Psoas muscle (tissue), 8 donors: ENCODE measurements around the gene NASP. TPM values are rescaled to one million over a fixed set of nuclear protein-coding genes. Genes with fewer than 3 reads are reported as not detected.

Source experiments
- ATAC-seq, 4 donors: fragments of 200-7000 bp; cut with Tn5 transposase; one replicate each; pipeline ENCODE4 v1.9.1; 2020; ENCODE audit warnings: moderate library complexity in 3 of 4, mild to moderate bottlenecking in 2 of 4
- DNase-seq, 2 donors: peaks; one replicate each; pipeline ENCODE4 v3.0.0-alpha.2; 2020
- H3K27ac ChIP-seq: fragments of 200-600 bp; one replicate; pipeline ENCODE4 v1.8.0; 2022
- H3K27me3 ChIP-seq, 3 donors: fragments of 200-600 bp in 1 of 3; one replicate each; pipeline versions ENCODE4 v1.6.1 to v1.8.0; 2013 to 2022; ENCODE audit warnings: low read length in 2 of 3, mild to moderate bottlenecking in 2 of 3, moderate library complexity in 1 of 3; ENCODE audit not compliant: insufficient read depth in 3 of 3
- H3K36me3 ChIP-seq, 2 donors: fragments of 200-600 bp in 1 of 2; one replicate each; pipeline versions ENCODE4 v1.6.1 to v1.8.0; 2013 to 2022; ENCODE audit warnings: low read depth in 1 of 2, mild to moderate bottlenecking in 1 of 2, moderate library complexity in 1 of 2; ENCODE audit not compliant: insufficient read depth in 1 of 2
- H3K4me1 ChIP-seq: fragments of 200-600 bp; one replicate; pipeline ENCODE4 v1.8.0; 2022
- H3K4me3 ChIP-seq: fragments of 200-600 bp; one replicate; pipeline ENCODE4 v1.8.0; 2022; ENCODE audit warnings: mild to moderate bottlenecking
- H3K9me3 ChIP-seq: fragments of 200-600 bp; one replicate; pipeline ENCODE4 v1.8.0; 2022
- CTCF ChIP-seq: fragments of 200-600 bp; IDR thresholded peaks from one replicate; pipeline ENCODE4 v1.8.0; 2022; ENCODE audit warnings: antibody characterized with exemption
- WGBS, 3 donors: extraction: QIAGEN DNeasy Blood & Tissue Kit; methylation state at CpG; one replicate each; pipeline versions ENCODE4 v1.1.6 to v1.1.7; 2013; 5-methylcytosine and 5-hydroxymethylcytosine counted together
- intact Hi-C, 2 donors: fragments of 100-400 bp; cut with DNase I; formaldehyde crosslinking; loops; one replicate each; pipeline versions ENCODE4 v1.11.0 to v1.14.2; 2022
- polyA plus RNA-seq, 3 donors: library from polyadenylated mRNA; stranded (reverse); fragments of 200-250 nt; gene quantifications; one replicate each; pipeline ENCODE4 v1.2.3, GENCODE V29; 2013
- total RNA-seq, 4 donors: library from RNA; stranded (reverse); fragmentation: NEBNext Ultra II Directional in 2 of 4; extraction: Animal tissue kit (Norgen Biotek cat#: 25700) in 2 of 4; gene quantifications; one replicate each; pipeline versions ENCODE4 v1.2.1 to v1.2.4, GENCODE V29; 2021 to 2023
- donor health status: healthy with polysubstance abuse.
- donor health status: DM: no; HTN: no; CAD: no; lungs with moderate emphysema.
- donor health status: Bipolar disorder and iron deficiency.
- donor health status: healthy.
- donor health status: DM: yes; HTN: yes; CAD: no.
- donor health status: DM: no; HTN: no; CAD: no.
- donor health status: DM: no; HTN: no; CAD: no.
- donor health status: DM: yes; HTN: yes; CAD: no.

NASP gene
- total and polyA plus RNA-seq, 7 donors = 15.3 to 54.6 (median 28.6) TPM

- H3K9me3 ChIP-seq = no peaks in the 10 kb centered on the region
- H3K36me3 ChIP-seq = peaks cover 0 to 35% of the 10 kb centered on the region in 2 donors
- DNase-seq (no peak), ATAC-seq (no peak)
- intact Hi-C loops = no loop called here
- H3K27me3 ChIP-seq = no peaks in the 10 kb centered on the region
- H3K27ac ChIP-seq = no peak overlapping the region
- TF ChIP-seq CTCF = no peak
- H3K4me1 ChIP-seq = peaks cover 21% of the 10 kb centered on the region
- no peak overlapping the region for H3K4me3 ChIP-seq
- WGBS, 3 donors = 82 to 90% (median 86%) methylated on average over 6 of the region's 6 CpGs
Measured at GRCh38 chr1:45554198-45554597, 29.6 kb upstream of the NASP start.

GRCh38 chr1:45557422-45557944 is 26.4 kb upstream of the NASP start:
- intact Hi-C loops = no loop called here
- 34 to 53% (median 44%) methylated on average over 3 of the region's 3 CpGs for WGBS, 3 donors
- Histone ChIP-seq H3K4me1 (peaks cover 10% of the 10 kb centered on the region), H3K27me3 (no peaks in the 10 kb centered on the region), H3K27ac (peak overlapping the region; percentile 65), H3K9me3 (no peaks in the 10 kb centered on the region), H3K4me3 (no peak overlapping the region), H3K36me3 (peaks cover 0 to 48% of the 10 kb centered on the region in 2 donors)
- ATAC-seq (peak in 2 of 4 donors; percentile 42 to 88), DNase-seq (no peak)
- TF ChIP-seq CTCF = no peak

GRCh38 chr1:45563843-45564242 is 20.0 kb upstream of the NASP start:
- Histone ChIP-seq H3K36me3 (peaks cover 2 to 65% of the 10 kb centered on the region in 2 donors), H3K4me3 (no peak overlapping the region), H3K27ac (no peak overlapping the region), H3K27me3 (no peaks in the 10 kb centered on the region), H3K4me1 (no peaks in the 10 kb centered on the region), H3K9me3 (no peaks in the 10 kb centered on the region)
- WGBS, 3 donors = 82 to 91% (median 87%) methylated on average over 2 of the region's 2 CpGs
- TF ChIP-seq CTCF = no peak
- no peak for ATAC-seq
- no peak for DNase-seq
- intact Hi-C loops = no loop called here

GRCh38 chr1:45566722-45567121 is 17.1 kb upstream of the NASP start:
- peak in 3 of 4 donors; percentile 22 to 42 (median 29) for ATAC-seq
- Histone ChIP-seq H3K27ac (no peak overlapping the region), H3K4me3 (no peak overlapping the region), H3K9me3 (no peaks in the 10 kb centered on the region), H3K27me3 (no peaks in the 10 kb centered on the region), H3K4me1 (no peaks in the 10 kb centered on the region), H3K36me3 (peaks cover 5 to 76% of the 10 kb centered on the region in 2 donors)
- no peak for TF ChIP-seq CTCF
- peak; percentile 50 to 69 for DNase-seq
- intact Hi-C loops = loop anchor here in 1 of 2 donors (5.0 kb wide), 1 partner anchor 209 kb away; no protein-coding TSS in a partner anchor
- 27 to 45% (median 40%) methylated on average over 5 of the region's 5 CpGs for WGBS, 3 donors

GRCh38 chr1:45567911-45568310 is 15.9 kb upstream of the NASP start:
- intact Hi-C loops = loop anchor here (2.0 to 5.0 kb wide), 2 partner anchors 53 to 211 kb away; no protein-coding TSS in a partner anchor
- peaks cover 5 to 64% of the 10 kb centered on the region in 2 donors for H3K36me3 ChIP-seq
- no peaks in the 10 kb centered on the region for H3K9me3 ChIP-seq
- TF ChIP-seq CTCF = no peak
- no peaks in the 10 kb centered on the region for H3K27me3 ChIP-seq
- no peak overlapping the region for H3K4me3 ChIP-seq
- WGBS, 3 donors = 88 to 94% (median 89%) methylated on average over 7 of the region's 7 CpGs
- no peak for DNase-seq
- H3K27ac ChIP-seq = no peak overlapping the region
- no peaks in the 10 kb centered on the region for H3K4me1 ChIP-seq
- no peak for ATAC-seq
